Hepatocyte (in vitro differentiated cells): ENCODE measurements around the gene LYPD8.

Experiments
- CTCF ChIP-seq: fragments of 200-600 bp; sonication (generic); IDR thresholded peaks from 2 replicates; pipeline ENCODE4 v1.5.1; 2016; ENCODE audit warnings: antibody characterized with exemption, mild to moderate bottlenecking; ENCODE audit not compliant: poor library complexity
- EZH2 ChIP-seq: fragments of 200-600 bp; sonication (generic); IDR thresholded peaks from 2 replicates; pipeline ENCODE4 v1.6.1; 2016; ENCODE audit warnings: antibody characterized with exemption, mild to moderate bottlenecking, borderline replicate concordance
- EZH2phosphoT487 ChIP-seq: fragments of 200-600 bp; sonication (generic); IDR thresholded peaks from one replicate; pipeline ENCODE4 v1.6.1; 2018; ENCODE audit warnings: antibody characterized with exemption, mild to moderate bottlenecking, low read depth, moderate library complexity; ENCODE audit not compliant: unreplicated experiment, severe bottlenecking

- TF ChIP-seq CTCF (no peak), EZH2 (no peak), EZH2phosphoT487 (no peak)
Measured at GRCh38 chr1:248783367-248783766, 27.8 kb upstream of the LYPD8 start.
